ENCODE data around the gene ZFP3.
A peak's percentile ranks its signal among the peaks of the same experiment; 100 is the strongest.

- TF ChIP-seq CTCF (IDR thresholded peaks at IDR 0.05) (peak; percentile 82 to 92 (median 89)), POLR2A (IDR thresholded peaks at IDR 0.05) (no peak)
Measured at GRCh38 chr17:5031365-5032082, 46.7 kb upstream of the ZFP3 start.
